HS-5 (cell line): ENCODE measurements around the gene MYMX.
A peak's percentile ranks its signal among the peaks of the same experiment; 100 is the strongest.

Experiments used
- DNase-seq: peaks from one replicate; pipeline ENCODE4 v3.0.0-alpha.2; 2012; ENCODE audit warnings: low read depth

MYMX gene

DNA sequence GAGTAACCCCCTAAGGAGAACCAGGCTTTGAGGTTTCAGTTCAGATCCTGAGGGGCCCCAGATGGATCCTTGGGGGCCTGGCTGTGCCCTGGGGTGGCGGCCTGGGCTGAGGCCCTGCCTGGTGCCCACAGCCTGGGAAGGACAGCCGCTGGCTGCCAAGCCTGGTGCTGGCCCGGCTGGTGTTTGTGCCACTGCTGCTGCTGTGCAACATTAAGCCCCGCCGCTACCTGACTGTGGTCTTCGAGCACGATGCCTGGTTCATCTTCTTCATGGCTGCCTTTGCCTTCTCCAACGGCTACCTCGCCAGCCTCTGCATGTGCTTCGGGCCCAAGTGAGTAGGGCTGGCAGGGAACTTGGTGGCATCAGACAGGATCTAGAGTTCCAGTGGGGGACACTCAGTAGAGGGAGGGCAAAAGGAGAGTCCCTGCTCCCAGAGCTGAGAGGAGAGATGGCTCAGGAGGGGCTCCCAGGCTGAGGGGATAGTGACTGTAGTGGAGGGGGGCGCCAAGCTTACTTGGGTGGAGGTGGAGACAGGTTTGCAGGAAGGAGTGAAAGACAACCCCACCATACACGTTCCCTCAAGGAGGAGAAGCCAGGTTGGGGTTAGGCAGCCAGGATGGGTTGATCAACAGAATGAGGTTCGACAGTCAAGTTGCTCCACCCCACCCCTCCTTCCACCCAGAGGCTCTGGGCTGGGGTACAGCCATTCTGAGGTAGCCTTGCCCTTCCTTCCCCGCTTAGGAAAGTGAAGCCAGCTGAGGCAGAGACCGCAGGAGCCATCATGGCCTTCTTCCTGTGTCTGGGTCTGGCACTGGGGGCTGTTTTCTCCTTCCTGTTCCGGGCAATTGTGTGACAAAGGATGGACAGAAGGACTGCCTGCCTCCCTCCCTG, 16.2 kb downstream of the MYMX start:
- no peak for DNase-seq

DNA sequence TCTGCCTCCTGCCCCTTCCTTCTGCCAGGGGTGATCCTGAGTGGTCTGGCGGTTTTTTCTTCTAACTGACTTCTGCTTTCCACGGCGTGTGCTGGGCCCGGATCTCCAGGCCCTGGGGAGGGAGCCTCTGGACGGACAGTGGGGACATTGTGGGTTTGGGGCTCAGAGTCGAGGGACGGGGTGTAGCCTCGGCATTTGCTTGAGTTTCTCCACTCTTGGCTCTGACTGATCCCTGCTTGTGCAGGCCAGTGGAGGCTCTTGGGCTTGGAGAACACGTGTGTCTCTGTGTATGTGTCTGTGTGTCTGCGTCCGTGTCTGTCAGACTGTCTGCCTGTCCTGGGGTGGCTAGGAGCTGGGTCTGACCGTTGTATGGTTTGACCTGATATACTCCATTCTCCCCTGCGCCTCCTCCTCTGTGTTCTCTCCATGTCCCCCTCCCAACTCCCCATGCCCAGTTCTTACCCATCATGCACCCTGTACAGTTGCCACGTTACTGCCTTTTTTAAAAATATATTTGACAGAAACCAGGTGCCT, 16.9 kb downstream of the MYMX start:
- DNase-seq, result no peak

DNA sequence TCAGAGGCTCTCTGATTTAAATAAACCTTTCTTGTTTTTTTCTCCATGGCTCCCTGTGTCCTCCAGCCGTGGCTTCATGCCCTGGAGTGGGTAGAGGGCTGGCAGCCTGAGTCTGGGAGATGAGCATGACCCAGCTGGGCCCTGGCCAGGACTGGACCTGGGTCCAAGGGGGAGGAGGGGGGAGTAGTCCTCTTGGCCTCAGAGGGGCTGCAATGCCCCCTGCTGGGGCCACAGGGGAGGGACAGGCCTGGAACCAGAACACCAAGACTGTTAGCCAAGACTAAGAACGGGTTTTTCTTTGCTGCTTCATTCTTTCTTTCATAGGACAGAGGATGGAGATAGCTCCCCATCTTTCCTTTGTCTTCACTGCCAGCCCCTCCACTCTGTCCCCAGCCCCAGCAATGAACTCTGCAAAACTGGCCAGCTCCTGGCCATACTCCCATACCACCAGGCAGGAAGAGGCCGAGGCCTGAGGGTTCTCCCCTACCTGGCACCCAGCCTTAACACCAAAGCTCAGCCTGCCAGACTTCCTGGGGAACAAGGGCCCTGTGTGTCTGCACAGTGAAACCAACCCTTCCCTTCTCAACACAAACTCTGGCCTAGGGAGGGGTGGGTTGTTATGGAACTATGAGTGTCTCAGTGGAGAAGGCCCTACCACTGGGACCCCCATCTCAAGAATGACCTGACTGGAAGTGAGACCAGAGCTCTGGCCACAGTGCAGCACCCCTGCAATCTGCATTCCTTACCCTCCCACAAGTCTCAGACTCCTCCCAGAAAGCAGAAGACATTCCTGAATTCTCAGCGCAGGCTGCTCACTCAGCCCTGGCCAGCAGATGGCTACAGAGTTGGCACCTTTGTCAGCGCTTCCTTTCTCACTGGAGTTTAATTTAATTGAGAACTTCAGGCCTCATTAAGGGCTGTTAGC, 17.6 kb downstream of the MYMX start:
- no peak for DNase-seq

DNA sequence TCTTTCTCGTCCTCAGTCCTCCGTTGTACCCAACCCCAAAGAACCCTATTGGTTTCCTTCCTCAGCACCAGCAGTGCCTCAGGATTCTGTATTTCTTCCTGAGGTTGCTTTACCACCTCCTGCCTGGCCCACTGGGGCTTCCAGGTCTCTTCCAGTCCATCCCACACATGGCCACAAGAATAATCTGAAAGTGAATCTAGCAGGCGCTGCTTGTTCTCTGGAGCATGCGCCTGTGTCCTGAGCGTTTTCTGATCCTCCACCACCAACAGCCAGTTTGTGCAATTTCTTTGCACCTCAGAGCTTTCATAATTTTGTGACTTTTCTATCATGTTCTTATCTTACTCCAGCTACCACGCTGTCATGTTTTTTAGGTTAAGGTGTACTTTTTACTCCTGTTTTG, 18.5 kb downstream of the MYMX start:
- no peak for DNase-seq

DNA sequence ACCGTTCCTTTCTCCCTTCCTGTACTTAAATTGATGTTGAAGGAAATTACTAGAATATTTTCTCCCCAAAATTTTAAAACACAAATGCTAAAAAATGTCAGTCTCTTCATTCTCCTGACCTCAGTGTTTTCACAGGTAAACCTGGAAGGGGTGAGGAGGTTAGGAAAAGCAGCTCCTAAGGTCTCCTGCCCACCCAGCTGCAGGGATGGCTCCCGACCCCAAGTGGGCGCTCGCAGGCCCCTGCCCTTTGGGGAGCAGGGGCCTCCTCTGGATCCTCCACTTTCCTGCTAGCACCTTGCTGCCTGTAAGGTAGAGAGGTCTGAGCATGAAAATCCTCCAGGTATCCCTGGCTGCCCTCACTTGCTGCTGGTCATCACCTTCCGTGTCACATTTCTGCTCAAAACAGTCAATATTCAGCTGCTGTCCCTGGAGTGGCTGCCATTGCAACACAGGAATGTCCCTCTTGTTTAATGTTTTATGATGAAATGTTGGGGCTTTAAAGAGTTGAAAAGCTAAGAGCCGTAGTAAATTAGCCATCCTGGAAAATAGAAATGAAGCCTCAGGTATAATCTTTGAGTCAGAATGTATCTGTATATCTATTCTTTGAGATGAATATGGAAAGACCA, 19.3 kb downstream of the MYMX start:
- no peak for DNase-seq

DNA sequence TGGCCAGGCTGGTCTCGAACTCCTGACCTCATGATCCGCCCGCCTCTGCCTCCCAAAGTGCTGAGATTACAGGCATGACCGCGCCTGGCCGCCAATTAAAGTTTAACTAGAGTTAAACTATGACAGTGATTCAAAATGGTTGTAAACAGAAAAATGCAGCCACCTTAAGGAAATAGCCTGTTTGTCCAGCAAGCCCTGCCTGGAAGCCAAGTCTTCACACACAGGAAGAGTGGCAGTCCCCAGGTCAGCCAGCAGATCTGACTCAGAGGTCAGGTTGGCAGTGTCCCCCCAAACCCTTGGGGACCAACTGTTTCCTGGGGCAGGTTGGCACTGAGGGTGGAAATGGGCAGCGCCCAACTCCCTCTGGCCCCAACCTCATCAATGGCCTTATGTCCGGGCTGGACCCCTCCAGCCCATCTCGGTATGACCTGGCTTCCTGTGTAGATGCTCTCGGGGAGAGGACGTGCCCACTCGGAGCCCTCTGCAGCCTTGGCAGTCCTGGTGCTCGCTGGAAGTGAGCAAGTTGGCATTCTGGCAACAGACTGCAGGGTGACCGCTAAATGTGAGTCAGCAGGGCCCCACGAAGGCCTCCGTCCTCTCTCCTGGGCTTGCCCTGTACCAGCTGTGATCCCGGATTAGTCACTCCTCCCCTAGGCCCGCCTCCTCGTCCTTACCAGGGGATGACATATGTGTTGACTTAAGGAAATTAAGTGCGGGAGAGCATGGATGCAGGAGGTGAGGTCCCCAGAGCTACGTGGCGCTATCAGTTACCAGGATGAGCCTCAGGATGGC, 20.5 kb downstream of the MYMX start:
- DNase-seq, result peak; percentile 95

DNA sequence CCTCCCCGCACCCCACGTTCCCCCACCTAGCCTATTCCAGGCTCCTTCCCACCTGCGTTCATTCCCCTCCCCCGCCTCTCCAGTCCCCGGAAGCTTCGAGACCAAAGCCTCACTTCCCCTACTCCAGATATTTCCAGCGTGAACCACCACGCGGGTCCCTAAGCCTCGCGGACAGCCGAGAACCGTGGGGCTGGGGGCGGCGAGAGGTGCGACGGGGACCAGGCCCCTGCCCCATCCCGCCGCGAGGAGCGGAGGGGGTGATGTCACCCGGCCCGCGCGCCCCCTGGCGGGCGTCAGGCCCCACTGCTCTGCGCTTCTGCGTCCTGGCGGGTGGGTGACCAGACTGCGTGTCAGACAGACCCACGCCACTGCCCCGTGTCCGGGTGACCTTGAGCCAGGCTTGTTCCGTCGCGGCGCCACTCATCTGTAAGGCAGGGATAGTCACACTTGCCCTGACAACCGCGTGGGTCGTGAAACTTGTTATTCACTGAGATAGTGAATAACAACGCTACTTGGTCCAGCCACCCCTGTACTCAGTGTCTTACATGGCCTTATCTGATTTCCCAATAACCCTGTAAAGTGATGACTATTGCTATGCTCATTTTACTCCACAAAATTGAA, 21.2 kb downstream of the MYMX start:
- no peak for DNase-seq

DNA sequence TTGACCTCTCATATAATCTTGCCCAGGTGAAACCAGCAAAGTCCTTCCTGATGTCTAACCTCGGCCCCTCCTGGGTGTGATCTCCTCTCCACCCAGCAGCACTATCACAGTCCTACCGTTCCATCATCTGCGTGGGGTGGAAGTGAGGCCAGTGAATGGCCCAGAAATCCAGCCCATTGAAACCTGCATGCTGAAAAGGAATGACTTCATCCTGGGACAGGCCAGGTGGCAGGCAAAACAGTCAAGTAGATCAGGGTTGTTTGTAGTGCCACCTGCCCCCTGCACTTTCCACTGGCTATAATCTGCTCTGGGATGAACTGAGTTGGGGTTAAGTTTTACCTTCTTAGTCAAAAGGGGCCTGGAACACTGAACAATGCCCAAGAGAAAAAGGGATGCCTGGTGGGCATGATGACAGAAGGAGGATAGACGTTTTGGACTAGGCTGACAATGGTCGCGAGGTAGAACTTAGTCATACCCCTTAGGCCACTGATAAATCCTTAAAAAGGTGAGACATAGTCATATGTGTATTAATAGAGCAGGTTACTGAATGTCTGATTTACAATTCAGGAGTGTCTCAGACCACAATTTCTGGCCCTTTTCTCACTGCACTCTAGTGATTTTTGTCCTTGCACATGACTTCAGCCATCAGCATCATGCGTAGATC, 22.1 kb downstream of the MYMX start:
- no peak for DNase-seq

DNA sequence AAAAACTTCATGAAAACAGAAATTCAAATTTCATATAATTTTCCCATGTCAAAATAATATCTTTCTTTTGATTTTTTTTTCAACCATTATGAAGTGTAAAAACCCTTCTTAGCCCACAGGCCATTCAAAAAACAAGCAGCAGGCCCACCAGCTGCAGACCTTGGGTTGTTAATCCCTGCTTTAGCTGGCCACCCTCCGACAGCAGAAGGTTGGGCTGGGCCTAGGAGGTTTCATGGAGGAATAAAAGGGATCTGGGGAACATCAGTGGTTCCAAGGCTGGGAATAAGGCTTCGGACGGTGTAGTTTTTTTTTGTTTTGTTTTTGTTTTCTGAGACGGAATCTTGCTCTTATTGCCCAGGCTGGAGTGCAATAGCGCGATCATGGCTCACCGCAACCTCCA, 26.6 kb downstream of the MYMX start:
- DNase-seq, result no peak

DNA sequence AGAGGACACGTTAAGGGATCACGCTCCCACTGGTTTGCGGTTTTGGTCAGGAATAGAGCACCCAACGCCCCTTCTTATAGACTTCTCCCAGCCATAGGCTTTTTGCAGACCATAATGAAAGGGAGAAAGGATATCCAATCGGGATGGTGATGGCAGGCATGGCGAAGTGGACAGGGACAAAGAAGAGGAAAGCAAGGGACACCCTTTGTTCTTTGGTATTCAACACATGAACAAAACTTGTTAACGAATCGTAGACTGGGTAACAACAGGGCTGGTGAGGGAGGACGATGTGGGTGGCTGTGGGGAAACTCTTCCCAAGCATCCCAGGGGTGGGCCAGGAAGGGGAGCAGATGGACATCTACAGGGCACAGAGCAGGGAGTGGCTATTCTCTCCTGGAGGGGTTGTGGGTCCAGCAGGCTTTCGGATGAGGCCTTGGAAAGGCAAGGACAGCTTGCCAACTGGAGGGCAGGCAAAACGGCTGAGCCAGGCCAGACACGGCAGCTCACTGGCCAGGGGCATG, 28.7 kb downstream of the MYMX start:
- DNase-seq, result no peak

DNA sequence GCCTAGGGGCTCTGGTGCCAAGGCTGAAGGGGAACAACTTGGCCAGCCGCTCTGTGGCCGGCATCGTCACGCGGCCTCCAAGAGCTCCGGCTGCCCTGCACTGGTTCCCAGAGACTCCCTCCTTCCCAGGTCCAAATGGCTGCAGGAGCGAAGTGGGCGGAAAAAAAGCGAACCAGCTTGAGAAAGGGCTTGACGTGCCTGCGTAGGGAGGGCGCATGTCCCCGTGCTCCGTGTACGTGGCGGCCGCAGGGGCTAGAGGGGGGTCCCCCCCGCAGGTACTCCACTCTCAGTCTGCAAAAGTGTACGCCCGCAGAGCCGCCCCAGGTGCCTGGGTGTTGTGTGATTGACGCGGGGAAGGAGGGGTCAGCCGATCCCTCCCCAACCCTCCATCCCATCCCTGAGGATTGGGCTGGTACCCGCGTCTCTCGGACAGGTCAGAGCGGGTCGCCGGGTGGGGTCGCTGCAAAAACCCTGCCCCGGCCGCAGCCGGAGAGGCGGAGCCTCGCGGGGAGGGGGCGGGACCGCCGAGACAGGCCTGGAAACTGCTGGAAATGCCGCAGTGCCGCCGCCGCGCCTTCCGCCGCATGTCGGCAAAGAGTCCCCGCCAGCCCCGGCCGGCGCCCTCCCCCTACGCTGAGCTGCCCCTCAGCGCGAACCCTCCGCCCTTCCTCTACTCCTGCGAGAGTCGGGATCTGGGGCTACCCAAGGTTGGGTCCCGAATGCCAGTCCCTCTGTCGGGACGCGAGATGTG, 29.4 kb downstream of the MYMX start:
- no peak for DNase-seq

DNA sequence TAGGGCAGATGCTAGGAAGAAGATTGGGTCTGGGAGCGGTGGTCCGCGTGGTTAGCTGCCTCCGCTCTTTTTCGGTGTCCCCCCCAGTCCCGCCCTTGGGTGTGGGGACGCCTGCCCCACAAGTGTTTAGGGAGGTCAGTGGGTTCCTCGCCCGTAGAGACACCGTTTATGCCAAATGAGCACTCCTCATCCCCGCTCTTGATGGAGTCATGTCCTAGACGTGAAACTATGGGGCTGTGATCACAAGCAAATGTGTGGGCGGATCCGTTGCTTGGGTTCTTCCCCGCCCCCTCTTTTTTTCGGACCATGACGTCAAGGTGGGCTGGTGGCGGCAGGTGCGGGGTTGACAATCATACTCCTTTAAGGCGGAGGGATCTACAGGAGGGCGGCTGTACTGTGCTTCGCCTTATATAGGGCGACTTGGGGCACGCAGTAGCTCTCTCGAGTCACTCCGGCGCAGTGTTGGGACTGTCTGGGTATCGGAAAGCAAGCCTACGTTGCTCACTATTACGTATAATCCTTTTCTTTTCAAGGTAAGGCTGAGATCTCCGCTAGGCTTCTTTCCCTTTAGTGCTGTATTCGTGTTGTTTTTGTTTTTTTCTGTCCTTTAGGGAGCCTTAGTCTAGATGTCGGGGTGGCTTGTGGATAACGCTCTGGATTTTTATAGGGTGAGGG, 30.1 kb downstream of the MYMX start, which contains the start of gene HSP90AB1:
HSP90AB1 (plus strand) TSS at position 439 of the 675 bp plus-strand sequence. CDS start 1,529 bp downstream, outside the sequence.
- DNase-seq, result peak; percentile 85

DNA sequence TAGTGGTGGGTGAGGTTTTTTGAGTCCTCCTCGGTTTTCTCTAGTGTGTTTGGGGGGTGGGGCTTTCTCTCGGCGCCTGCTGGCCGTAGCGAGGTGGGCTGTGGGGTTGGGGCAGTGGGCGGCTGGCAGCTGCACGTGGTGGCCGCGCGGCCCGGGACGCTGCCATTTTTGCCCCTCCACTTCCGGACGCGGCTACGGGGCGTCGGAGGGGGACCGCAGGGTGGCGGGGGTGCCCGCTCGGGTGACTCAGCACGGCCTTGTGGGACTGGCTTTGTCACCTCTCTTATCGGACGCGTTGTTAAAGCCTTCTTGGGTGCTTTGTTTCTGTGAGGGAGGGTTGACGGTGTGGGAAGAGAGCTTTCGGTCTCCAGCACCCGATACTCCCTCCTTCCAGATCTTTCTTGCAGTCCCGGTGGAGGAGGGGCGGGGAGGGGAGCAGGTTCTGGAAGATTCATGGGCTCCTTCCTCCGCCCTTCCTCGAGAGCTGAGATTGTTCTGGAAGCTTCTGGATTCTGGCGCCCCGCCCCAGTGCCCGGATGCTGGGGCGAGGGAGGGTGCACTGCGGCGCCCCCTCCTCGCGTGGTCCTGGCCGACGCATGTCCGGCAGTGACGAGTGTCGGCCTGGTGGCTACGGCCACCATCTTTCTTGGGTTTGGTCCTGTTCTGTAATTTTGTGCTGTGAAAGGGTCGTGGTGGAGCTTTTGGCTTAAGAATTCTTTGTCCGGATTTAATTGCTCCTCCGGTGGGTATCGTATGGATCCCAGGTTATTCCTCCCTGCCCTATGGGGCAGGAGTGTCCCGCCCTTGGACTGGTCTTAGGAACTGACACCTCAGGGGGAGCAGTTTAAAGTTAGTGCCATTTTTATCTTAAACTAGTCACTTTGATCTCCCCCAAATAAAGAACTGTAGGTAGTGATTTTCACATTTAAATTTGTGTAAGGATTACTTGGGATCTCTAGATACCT, 30.9 kb downstream of the MYMX start:
- no peak for DNase-seq

DNA sequence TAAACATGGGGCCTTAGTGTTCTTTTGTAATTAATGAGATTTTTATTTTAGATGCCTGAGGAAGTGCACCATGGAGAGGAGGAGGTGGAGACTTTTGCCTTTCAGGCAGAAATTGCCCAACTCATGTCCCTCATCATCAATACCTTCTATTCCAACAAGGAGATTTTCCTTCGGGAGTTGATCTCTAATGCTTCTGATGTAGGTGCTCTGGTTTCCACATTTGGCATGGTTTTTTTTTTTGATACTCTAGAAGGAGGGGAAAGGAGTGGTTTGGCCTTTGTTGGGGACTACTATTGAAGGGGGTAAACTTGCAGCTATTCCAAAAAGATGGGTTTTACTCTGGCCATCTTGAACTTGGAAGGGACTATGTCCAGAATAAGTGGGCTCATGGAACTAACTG, 31.9 kb downstream of the MYMX start:
- DNase-seq, result no peak

DNA sequence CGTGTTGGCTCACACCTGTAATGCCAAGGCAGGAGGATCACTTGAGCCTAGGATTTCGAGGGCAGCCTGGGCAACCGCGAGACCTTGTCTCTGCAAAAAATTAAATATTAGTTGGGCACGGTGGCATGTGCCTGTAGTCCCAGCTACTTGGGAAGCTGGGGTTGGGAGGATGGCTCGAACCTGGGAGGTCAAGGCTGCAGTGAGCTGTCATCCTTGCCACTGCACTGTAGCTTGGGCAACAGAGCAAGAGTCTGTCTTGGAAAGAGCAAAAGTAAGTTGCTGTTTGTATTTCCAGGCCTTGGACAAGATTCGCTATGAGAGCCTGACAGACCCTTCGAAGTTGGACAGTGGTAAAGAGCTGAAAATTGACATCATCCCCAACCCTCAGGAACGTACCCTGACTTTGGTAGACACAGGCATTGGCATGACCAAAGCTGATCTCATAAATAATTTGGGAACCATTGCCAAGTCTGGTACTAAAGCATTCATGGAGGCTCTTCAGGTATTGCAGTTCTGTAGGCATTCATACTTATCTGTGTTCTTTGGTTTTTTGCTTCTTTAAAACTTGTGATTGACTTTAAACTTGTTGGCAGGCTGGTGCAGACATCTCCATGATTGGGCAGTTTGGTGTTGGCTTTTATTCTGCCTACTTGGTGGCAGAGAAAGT, 32.5 kb downstream of the MYMX start:
- DNase-seq, result no peak

DNA sequence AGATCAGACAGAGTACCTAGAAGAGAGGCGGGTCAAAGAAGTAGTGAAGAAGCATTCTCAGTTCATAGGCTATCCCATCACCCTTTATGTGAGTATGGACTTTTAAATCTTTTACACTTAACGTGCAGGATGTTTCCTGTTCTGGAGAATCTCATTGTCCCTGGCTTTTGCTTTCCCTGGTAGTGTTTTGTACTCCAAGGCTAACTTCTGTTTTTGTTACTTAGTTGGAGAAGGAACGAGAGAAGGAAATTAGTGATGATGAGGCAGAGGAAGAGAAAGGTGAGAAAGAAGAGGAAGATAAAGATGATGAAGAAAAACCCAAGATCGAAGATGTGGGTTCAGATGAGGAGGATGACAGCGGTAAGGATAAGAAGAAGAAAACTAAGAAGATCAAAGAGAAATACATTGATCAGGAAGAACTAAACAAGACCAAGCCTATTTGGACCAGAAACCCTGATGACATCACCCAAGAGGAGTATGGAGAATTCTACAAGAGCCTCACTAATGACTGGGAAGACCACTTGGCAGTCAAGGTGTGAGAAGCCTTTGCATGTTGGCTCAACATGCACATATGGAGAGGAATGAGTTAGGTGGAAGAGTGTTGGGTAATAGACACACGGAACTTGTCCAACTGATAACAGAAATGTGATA, 33.5 kb downstream of the MYMX start:
- no peak for DNase-seq
